H9 (cell line): ENCODE results near the gene OGFOD3. TPM values are rescaled to one million over a fixed set of nuclear protein-coding genes. Genes with fewer than 3 reads are reported as not detected.
A peak's percentile ranks its signal among the peaks of the same experiment; 100 is the strongest.

Experiments used
- DNase-seq: peaks from one replicate; pipeline ENCODE4 v3.0.0-alpha.2; 2017
- H2AFZ ChIP-seq: one replicate; pipeline ENCODE4 v1.6.1; 2013; ENCODE audit warnings: mild to moderate bottlenecking, low read length, control low read depth, moderate library complexity
- H2AK5ac ChIP-seq: 2 replicates; pipeline ENCODE4 v1.6.1; 2013; ENCODE audit warnings: low read length, control low read depth, mixed read lengths; ENCODE audit not compliant: insufficient read length
- H2BK120ac ChIP-seq: one replicate; pipeline ENCODE4 v1.6.1; 2013; ENCODE audit warnings: low read depth, mild to moderate bottlenecking, low read length, control low read depth, inconsistent platforms; ENCODE audit not compliant: poor library complexity, severe bottlenecking
- H2BK12ac ChIP-seq: 2 replicates; pipeline ENCODE4 v1.6.1; 2013; ENCODE audit warnings: low read length, control low read depth, mixed read lengths, low read depth; ENCODE audit not compliant: insufficient read length
- H2BK15ac ChIP-seq: 2 replicates; pipeline ENCODE4 v1.6.1; 2013; ENCODE audit warnings: low read depth, low read length, control low read depth
- H2BK20ac ChIP-seq: one replicate; pipeline ENCODE4 v1.6.1; 2013; ENCODE audit warnings: low read depth, mild to moderate bottlenecking, low read length, control low read depth, inconsistent platforms; ENCODE audit not compliant: poor library complexity, severe bottlenecking
- H2BK5ac ChIP-seq: 2 replicates; pipeline ENCODE4 v1.6.1; 2013; ENCODE audit warnings: low read length, control low read depth, mixed read lengths; ENCODE audit not compliant: insufficient read length
- H3K14ac ChIP-seq: 2 replicates; pipeline ENCODE4 v1.6.1; 2013; ENCODE audit warnings: low read length, control low read depth; ENCODE audit not compliant: insufficient read depth
- H3K18ac ChIP-seq: 2 replicates; pipeline ENCODE4 v1.6.1; 2013; ENCODE audit warnings: low read depth, mild to moderate bottlenecking, mixed read lengths, low read length, control low read depth; ENCODE audit not compliant: insufficient read length
- H3K23ac ChIP-seq: 2 replicates; pipeline ENCODE4 v1.6.1; 2013; ENCODE audit warnings: low read length, control low read depth, mixed read lengths, low read depth; ENCODE audit not compliant: insufficient read length
- H3K23me2 ChIP-seq: 2 replicates; pipeline ENCODE4 v1.6.1; 2013; ENCODE audit warnings: low read depth, mild to moderate bottlenecking, mixed read lengths, low read length, control low read depth; ENCODE audit not compliant: insufficient read length, poor library complexity, severe bottlenecking
- H3K27ac ChIP-seq: 2 replicates; pipeline ENCODE4 v1.5.1; 2013; ENCODE audit warnings: low read length, control low read depth, mixed read lengths, low read depth; ENCODE audit not compliant: insufficient read length
- H3K27me3 ChIP-seq: 2 replicates; pipeline ENCODE4 v1.6.1; 2013; ENCODE audit warnings: low read length, control low read depth, inconsistent platforms; ENCODE audit not compliant: insufficient read depth
- H3K4ac ChIP-seq: 2 replicates; pipeline ENCODE4 v1.6.1; 2013; ENCODE audit warnings: low read depth, mild to moderate bottlenecking, control low read depth, inconsistent platforms, low read length, moderate library complexity
- H3K4me1 ChIP-seq: 2 replicates; pipeline ENCODE4 v1.6.1; 2013; ENCODE audit warnings: low read length, control low read depth, inconsistent platforms; ENCODE audit not compliant: insufficient read depth
- H3K4me2 ChIP-seq: 2 replicates; pipeline ENCODE4 v1.6.1; 2013; ENCODE audit warnings: low read length, control low read depth, mixed read lengths; ENCODE audit not compliant: insufficient read length, insufficient read depth
- H3K56ac ChIP-seq: 2 replicates; pipeline ENCODE4 v1.6.1; 2013; ENCODE audit warnings: low read depth, mild to moderate bottlenecking, mixed read lengths, low read length, control low read depth; ENCODE audit not compliant: insufficient read length
- H3K79me1 ChIP-seq: 2 replicates; pipeline ENCODE4 v1.6.1; 2013; ENCODE audit warnings: low read depth, mild to moderate bottlenecking, moderate library complexity, low read length, control low read depth, inconsistent platforms; ENCODE audit not compliant: insufficient read depth, poor library complexity, severe bottlenecking
- H3K79me2 ChIP-seq: 2 replicates; pipeline ENCODE4 v1.6.1; 2013; ENCODE audit warnings: low read length, control low read depth, inconsistent platforms; ENCODE audit not compliant: insufficient read depth
- H3K9ac ChIP-seq: 2 replicates; pipeline ENCODE4 v1.6.1; 2013; ENCODE audit warnings: low read length, control low read depth, mixed read lengths; ENCODE audit not compliant: insufficient read length; ENCODE audit errors: extremely low read depth
- H3K9me3 ChIP-seq: one replicate; pipeline ENCODE4 v1.6.1; 2013; ENCODE audit warnings: low read depth, low read length, inconsistent platforms; ENCODE audit not compliant: control insufficient read depth
- H3T11ph ChIP-seq: one replicate; pipeline ENCODE4 v1.6.1; 2013; ENCODE audit warnings: mild to moderate bottlenecking, low read length, control low read depth, inconsistent platforms
- H4K20me1 ChIP-seq: one replicate; pipeline ENCODE4 v1.6.1; 2013; ENCODE audit not compliant: control insufficient read depth, insufficient read length, insufficient read depth
- H4K5ac ChIP-seq: 2 replicates; pipeline ENCODE4 v1.6.1; 2013; ENCODE audit warnings: low read depth, mild to moderate bottlenecking, mixed read lengths, low read length, control low read depth; ENCODE audit not compliant: insufficient read length
- H4K8ac ChIP-seq: replicated peaks from 2 replicates; pipeline ENCODE4 v1.6.1; 2013; ENCODE audit warnings: low read length, control low read depth, mixed read lengths, low read depth; ENCODE audit not compliant: insufficient read length
- H4K91ac ChIP-seq: 2 replicates; pipeline ENCODE4 v1.6.1; 2013; ENCODE audit warnings: low read depth, mild to moderate bottlenecking, moderate library complexity, mixed read lengths, low read length, control low read depth; ENCODE audit not compliant: insufficient read length
- H3K27ac Mint-ChIP-seq, 3 experiments: 2 replicates in 2 of 3; 3 replicates in 1 of 3; pipeline ENCODE4 v1.8.0; 2020 to 2021; ENCODE audit warnings: mixed read lengths in 3 of 3, mild to moderate bottlenecking in 1 of 3, moderate library complexity in 1 of 3
- H3K27me3 Mint-ChIP-seq: 2 replicates; pipeline ENCODE4 v1.8.0; 2021; ENCODE audit warnings: low read depth, mild to moderate bottlenecking, moderate library complexity, mixed read lengths
- H3K36me3 Mint-ChIP-seq, 3 experiments: 2 replicates in 2 of 3; 3 replicates in 1 of 3; pipeline ENCODE4 v1.8.0; 2020 to 2021; ENCODE audit warnings: low read depth in 3 of 3, mixed read lengths in 3 of 3; ENCODE audit not compliant: insufficient read depth in 1 of 3
- H3K4me1 Mint-ChIP-seq, 2 experiments: 2 replicates each; pipeline ENCODE4 v1.8.0; 2020; ENCODE audit warnings: mixed read lengths in 2 of 2
- H3K4me3 Mint-ChIP-seq, 2 experiments: 2 replicates in 1 of 2; 3 replicates in 1 of 2; pipeline ENCODE4 v1.8.0; 2020 to 2021; ENCODE audit warnings: mild to moderate bottlenecking in 2 of 2, mixed read lengths in 2 of 2, moderate library complexity in 1 of 2
- H3K9me3 Mint-ChIP-seq, 2 experiments: 2 replicates in 1 of 2; 3 replicates in 1 of 2; pipeline ENCODE4 v1.8.0; 2020; ENCODE audit warnings: mild to moderate bottlenecking in 2 of 2, mixed read lengths in 2 of 2, moderate library complexity in 1 of 2
- WGBS: extraction: QIAGEN DNeasy Blood & Tissue Kit; methylation state at CpG from one replicate; pipeline ENCODE4 v1.1.7; 2013; ENCODE audit warnings: missing lambda C conversion rate, low lambda C conversion rate, mixed read lengths; ENCODE audit not compliant: insufficient read length; ENCODE audit errors: extremely low coverage; 5-methylcytosine and 5-hydroxymethylcytosine counted together
- total RNA-seq: library from RNA; stranded (reverse); gene quantifications from 2 replicates; pipeline ENCODE4 v1.2.1, GENCODE V29; 2021
- TF ChIP-seq, protein P1 (sequence below): fragments of 200-600 bp; sonication (generic); conservative IDR thresholded peaks from 3 replicates; pipeline ENCODE4 v1.8.0; 2021; ENCODE audit warnings: antibody characterized with exemption, mild to moderate bottlenecking

OGFOD3 gene
- total RNA-seq, 1 experiment from 2014 or later: 27.8 TPM

DNA sequence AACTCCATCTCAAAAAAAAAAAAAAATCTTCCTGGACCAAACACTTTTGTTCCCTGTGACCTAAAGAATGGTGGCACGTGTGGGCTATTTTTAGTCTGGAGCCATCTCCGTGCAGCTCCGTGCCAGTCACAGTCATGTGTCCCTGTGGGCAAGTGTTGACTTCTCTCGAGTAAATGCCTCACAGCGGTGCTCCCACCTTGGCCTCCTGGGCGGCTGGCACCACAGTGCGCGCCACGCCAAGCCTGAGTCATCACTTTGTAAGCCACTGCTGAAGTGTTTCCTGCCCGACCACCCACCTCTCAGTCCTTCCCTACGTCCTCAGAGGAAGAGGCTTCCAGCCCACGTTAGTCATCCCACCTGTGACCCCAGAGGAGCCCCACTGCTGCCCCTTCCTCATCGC lies 11.1 kb downstream of the OGFOD3 start:
- Histone ChIP-seq H4K20me1 (no peaks in the 10 kb centered on the region), H4K8ac (no peak overlapping the region), H4K91ac (no peak overlapping the region), H3K23ac (no peak overlapping the region), H3K27me3 (no peaks in the 10 kb centered on the region), H3K9me3 (no peaks in the 10 kb centered on the region), H3K4me1 (no peaks in the 10 kb centered on the region), H2BK120ac (no peak overlapping the region), H3K14ac (no peak overlapping the region), H2AK5ac (no peak overlapping the region), H3K9ac (no peak overlapping the region), H3K23me2 (no peaks in the 10 kb centered on the region), H3K79me2 (no peaks in the 10 kb centered on the region), H2BK15ac (no peak overlapping the region), H2BK12ac (no peak overlapping the region), H3K4me2 (no peak overlapping the region), H2AFZ (no peak overlapping the region), H2BK5ac (no peak overlapping the region), H4K5ac (no peak overlapping the region), H3K79me1 (no peaks in the 10 kb centered on the region), H3K4ac (no peak overlapping the region), H2BK20ac (no peak overlapping the region), H3K27ac (no peak overlapping the region), H3K18ac (no peak overlapping the region), H3K56ac (no peak overlapping the region), H3T11ph (no peak overlapping the region)
- TF ChIP-seq, protein P1, sequence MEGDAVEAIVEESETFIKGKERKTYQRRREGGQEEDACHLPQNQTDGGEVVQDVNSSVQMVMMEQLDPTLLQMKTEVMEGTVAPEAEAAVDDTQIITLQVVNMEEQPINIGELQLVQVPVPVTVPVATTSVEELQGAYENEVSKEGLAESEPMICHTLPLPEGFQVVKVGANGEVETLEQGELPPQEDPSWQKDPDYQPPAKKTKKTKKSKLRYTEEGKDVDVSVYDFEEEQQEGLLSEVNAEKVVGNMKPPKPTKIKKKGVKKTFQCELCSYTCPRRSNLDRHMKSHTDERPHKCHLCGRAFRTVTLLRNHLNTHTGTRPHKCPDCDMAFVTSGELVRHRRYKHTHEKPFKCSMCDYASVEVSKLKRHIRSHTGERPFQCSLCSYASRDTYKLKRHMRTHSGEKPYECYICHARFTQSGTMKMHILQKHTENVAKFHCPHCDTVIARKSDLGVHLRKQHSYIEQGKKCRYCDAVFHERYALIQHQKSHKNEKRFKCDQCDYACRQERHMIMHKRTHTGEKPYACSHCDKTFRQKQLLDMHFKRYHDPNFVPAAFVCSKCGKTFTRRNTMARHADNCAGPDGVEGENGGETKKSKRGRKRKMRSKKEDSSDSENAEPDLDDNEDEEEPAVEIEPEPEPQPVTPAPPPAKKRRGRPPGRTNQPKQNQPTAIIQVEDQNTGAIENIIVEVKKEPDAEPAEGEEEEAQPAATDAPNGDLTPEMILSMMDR: no peak
- Mint-ChIP-seq H3K4me3 (no peak overlapping the region), H3K27me3 (no peaks in the 10 kb centered on the region), H3K36me3 (peaks cover 2 to 22% (median 11%) of the 10 kb centered on the region in 3 experiments; a peak in 5 of 7 replicates), H3K27ac (peak overlapping the region in 1 of 3 experiments; percentile 39; a peak in 1 of 7 replicates), H3K9me3 (no peaks in the 10 kb centered on the region), H3K4me1 (no peaks in the 10 kb centered on the region)
- WGBS: no CpG with 5 or more reads among the region's 13 CpGs
- DNase-seq: no peak
